ENCODE data around the gene HSD17B13. TPM values are rescaled to one million over a fixed set of nuclear protein-coding genes. Genes with fewer than 3 reads are reported as not detected.
"Not testable (repeated sequence)": the region's sequence is repeated elsewhere in the genome, so short reads cannot be mapped to it uniquely, and the experiment has no call there.

The HSD17B13 gene
- total RNA-seq, 1 experiment from 2014 or later, result not detected

DNA sequence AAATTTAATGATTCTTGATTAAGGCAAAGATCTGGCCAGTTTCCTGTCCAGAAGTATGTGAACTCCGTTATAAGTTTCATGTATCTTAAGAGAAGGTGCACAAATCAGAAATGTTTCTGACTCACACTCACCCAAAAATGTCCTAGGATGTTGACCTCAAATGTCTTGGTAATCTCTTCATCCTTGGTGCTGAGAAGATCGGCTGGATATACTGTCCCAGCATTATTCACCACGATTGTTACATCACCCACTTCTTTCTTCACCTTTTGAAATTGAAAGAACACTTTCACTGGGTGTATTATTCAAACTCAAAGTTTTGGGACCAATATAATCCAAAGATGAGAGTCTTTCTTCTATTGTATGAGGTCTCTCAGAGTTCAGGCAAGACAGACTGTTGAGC, 5.7 kb downstream of the HSD17B13 start:
- no peak for DNase-seq (ENCODE audit: low spot score)

DNA sequence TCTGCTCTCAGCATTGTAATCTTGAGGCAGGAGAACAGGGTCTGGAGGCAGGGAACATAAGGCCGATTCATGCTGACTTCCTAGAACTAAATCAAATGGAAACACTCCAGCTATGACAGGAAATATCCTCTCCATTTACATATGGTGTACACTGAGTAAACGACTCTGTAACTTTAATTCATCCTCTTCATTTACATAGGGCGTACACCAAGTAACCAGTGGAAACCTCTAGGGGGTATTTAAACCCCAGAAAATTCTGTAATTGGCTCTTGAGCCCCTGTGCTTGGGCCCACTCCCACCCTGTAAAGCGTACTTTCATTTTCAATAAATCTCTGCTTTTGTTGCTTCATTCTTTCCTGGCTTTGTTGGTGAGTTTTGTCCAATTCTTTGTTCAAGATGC, 7.7 kb downstream of the HSD17B13 start:
- DNase-seq (ENCODE audit: low spot score), result not testable (repeated sequence)

DNA sequence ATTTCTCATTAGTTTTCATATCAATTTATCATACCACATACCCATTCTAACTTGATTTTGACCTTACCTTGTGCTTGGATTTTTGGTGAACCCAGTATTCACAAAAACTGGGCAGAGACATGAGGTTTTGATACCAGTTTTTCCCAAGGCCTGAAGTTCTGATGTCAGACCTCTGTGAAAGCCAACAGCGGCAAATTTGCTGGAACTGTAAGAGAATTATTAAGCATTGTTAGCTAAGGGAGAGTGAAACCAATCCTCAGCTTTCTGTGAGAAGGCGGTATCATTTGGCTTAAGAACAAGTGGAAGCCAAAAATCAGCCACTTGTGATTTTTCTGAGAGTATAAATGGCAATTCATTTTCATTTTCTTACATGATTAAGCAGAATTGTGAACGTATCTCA, 8.9 kb downstream of the HSD17B13 start:
- DNase-seq (ENCODE audit: low spot score), result no peak

GRCh38 chr4:87311684-87312083, 11.0 kb downstream of the HSD17B13 start:
- no peak for DNase-seq (ENCODE audit: low spot score)

- DNase-seq (ENCODE audit: low spot score), result peak; percentile 3
These were observed 11.9 kb downstream of the HSD17B13 start for GRCh38 chr4:87310691-87311335.

DNA sequence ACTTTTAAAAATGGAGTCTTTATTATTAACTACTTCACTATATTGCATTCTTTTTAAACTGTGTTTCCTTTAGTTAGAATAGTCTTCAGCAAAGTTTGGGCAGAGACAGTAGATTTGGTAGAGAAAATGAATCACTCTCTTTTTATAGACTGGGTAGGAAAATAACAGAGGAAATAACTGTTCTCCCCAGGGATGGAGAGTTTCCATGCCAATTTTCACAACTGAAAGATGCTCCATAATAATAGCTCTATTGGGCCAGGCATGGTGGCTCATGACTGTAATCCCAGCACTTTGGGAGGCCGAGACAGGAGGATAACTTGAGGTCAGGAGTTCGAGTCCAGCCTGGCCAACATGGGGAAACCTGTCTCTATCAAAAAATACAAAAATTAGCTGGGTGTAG, 13.1 kb downstream of the HSD17B13 start:
- DNase-seq (ENCODE audit: low spot score), result no peak

DNA sequence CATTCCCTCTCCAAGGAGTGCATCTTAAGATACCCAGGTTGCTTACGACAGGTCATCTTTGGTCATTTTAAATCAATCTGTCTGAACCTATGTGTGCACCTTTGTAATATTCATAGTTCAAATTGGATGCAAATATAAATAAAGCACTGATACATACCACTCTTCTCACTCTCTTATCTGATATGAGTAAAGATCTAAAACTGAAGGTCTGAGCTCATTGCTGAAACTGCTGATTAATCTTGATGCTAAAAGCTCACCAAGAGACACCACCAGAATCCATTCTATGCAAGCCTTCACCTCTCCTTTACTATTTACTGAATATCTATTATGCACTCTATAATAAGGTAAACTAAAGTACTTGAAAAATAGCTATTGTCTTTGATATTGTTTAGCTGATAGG, 16.6 kb downstream of the HSD17B13 start:
- no peak for DNase-seq (ENCODE audit: low spot score)

DNA sequence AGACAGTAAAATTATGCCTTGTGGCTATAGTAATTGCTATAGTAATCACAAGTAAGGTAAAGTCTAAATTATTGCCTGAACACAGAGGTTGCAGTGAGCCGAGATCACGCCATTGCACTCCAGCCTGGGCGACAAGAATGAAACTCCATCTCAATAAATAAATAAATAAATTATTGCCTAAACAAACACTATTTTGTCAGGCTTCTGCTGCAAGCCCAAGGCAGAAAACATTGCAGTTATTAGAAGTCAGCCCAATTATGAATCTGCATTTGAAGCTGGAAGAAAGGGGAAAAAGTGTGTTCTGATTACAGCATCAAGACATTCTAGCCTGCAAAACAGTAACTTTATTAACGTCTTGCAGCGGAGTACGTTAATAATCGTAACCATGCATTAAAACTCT, 17.1 kb downstream of the HSD17B13 start:
- no peak for DNase-seq (ENCODE audit: low spot score)

DNA sequence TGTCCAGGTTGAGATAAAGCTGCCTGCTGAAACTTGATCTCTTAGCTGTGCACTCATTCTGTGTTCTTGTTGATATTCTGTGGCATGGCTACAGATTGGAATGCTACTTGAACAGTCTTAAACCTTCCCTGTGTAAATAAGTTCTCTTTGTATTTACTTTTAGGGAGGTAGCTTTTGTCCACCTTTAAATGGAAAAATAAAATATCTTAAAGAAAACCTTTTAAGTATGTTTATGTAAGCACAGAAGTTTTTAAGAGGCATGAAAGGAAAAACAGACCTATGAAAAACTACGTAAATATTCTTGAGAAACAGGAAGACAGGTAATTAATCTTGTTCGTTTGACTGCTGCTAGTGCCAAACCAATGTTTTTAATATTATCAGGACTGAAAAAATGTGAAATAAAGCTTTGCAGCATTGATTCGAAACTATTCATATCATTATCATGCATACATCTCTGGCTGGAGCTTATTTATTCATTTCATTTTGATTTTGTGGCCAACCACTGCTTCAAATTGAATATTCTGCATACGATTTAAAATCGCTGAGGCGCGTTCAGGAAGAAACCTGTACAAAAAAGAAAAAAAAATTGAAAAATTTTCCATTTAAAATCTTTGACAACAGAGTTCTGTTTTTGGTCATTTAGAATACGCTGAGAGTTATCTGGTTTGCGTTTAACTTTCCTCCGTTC, 17.8 kb downstream of the HSD17B13 start:
- DNase-seq (ENCODE audit: low spot score), result no peak

DNA sequence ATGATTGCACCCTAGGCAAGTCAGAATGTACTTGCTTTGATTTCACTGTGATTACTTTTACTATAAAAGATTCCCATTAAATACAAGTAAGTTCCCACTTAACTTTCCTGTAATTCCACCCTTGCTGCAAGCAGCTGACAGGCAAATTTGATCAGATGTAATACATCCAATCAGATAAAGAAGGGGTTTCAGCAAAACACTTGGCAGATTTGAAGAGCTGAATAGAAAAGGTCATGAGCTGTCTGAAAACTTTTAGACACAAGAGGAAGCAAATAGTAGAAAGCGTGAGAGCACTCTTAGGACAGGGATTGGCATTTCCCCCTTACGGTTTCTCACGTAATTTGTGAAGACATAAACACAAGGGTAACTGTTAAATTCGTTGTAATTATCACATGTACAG, 22.8 kb downstream of the HSD17B13 start:
- DNase-seq (ENCODE audit: low spot score), result no peak

GRCh38 chr4:87298362-87298761, 24.3 kb downstream of the HSD17B13 start:
- no peak for DNase-seq (ENCODE audit: low spot score)

DNA sequence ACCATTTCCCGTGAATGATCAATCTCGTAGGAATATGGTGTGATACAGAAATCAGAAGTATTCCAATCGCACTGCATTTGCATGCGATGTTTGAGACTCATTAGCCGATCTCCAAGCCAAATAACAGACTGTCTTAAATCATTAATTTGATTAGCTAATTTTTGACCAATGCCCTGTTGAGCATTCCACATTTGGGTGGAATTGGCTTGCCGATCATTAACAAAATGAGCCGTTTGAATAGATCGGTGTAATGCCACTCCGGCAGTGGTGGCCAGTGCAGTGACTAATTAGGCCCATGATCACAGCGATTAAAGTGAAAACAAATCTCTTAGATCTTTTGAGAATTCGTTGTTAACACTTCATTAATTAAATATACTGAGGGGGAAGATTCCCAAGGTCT, 27.8 kb downstream of the HSD17B13 start:
- not testable (repeated sequence) for DNase-seq (ENCODE audit: low spot score)

DNA sequence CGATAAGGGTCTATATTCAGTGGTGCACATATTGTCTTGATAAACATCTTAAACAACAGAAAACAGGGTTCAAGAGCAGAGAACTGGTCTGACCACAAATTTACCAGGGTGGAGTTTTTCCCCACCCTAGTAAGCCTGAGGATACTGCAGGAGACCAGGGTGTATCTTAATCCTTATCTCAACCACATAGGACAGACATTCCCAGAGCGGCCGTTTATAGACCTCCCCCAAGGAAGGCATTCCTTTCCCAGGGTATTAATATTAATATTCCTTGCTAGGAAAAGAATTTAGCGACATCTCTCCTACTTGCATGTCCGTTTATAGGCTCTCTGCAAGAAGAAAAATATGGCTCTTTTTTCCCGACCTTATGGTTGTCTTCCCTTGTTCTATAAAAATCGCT, 28.8 kb downstream of the HSD17B13 start:
- DNase-seq (ENCODE audit: low spot score), result not testable (repeated sequence)

GRCh38 chr4:87286970-87287369, 35.7 kb downstream of the HSD17B13 start:
- DNase-seq (ENCODE audit: low spot score), result no peak

- not testable (repeated sequence) for DNase-seq (ENCODE audit: low spot score)
These were observed 38.4 kb downstream of the HSD17B13 start for GRCh38 chr4:87284268-87284667.

- DNase-seq (ENCODE audit: low spot score), result no peak
These were observed 39.5 kb downstream of the HSD17B13 start for GRCh38 chr4:87283151-87283550.

DNA sequence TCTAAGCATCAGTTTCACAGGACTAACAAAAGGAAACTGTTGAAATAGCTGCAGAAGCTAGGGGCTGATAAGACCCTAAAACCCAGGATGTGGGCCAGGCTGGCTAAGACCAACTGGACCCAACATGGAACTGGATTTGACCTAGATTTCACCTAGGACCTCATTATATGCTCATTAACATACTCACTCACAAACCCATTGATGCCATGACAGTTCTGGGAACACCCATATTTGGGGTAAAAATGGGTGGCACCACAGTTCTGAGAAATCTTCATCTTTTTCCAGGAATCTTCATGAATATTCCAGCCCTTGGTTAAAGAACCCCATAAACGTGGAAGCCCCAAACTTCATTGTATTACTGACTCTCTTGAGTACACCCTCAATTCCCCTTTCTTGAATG, 41.1 kb downstream of the HSD17B13 start:
- no peak for DNase-seq (ENCODE audit: low spot score)

DNA sequence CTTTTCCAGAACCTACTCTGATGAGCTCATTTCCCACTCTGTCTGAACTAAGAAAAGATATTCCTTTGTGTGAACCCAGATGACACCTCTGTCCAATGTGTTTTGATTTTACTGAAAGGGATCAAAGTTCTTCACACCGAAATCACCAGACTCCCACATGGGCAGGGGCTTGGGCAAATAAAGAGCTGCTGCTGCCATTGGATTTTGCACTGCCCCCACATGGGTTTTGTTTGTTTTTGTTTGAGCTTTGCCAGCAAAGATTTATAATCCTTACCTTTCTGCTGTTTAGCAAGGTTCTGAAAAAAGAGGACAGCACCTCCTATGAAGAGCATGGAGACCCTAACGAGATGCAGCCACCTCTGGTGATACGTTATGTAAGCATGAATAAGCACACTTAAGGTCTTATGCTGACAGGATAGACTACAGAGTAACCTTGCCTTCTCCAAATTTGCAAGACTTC, 44.3 kb downstream of the HSD17B13 start:
- DNase-seq (ENCODE audit: low spot score), result no peak

DNA sequence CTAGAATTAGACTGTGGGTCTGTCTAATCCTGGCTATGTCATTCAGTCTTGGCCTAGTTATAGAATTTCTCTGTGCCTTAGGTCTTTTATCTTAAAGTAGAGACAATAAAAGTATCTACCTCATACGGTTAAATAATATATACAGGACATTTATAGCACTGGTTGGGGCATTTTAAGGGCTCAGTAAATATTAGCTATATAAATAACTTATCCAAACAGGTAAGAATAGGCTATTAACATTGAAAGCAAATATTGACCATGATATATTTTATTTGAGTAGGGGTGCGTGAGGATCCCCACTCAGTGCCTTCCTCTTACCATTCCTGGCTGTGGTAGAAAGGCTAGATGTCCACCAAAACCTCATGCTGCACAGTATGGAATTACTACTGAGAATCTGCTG, 47.4 kb downstream of the HSD17B13 start:
- no peak for DNase-seq (ENCODE audit: low spot score)

DNA sequence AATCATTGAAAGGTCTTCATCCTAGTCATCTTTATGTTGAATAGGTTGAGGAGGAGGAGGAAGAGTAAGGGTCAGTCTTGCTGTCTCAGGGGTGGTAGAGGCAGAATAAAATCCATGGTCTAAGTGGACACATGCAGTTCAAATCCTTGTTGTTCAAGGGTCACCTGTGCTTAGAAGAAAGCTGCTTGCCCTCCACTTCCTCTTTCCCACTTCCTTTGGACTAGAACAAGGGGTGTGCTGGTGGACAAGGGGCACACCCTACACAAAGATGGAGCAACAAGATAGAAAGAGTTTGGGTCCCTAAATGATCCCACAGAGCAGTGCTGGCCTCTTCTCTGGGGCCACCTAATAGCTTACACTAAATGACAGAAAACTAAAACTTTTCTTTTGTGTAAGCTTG, 47.9 kb downstream of the HSD17B13 start:
- no peak for DNase-seq (ENCODE audit: low spot score)

DNA sequence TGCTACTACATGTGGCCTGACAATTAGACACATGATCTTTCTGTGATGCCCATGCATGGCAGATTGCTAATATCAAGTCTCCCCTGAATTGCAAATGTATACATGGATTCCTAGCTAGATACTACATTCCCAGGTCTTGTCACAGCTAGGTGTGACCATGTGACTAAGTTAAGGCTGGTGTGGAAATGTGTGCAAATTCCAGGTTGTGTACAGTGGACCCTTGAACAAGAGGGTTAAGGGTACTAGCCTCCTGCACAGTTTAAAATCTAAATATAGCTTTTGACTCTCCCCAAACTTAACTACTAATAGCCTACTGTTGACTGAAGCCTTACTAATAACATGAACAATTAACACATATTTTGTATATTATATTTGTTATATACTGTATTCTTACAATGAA, 48.4 kb downstream of the HSD17B13 start:
- no peak for DNase-seq (ENCODE audit: low spot score)

- DNase-seq (ENCODE audit: low spot score), result no peak
These were observed 51.9 kb downstream of the HSD17B13 start for GRCh38 chr4:87270825-87271224.

GRCh38 chr4:87270144-87270543, 52.5 kb downstream of the HSD17B13 start:
- peak; percentile 45 for DNase-seq (ENCODE audit: low spot score)

DNA sequence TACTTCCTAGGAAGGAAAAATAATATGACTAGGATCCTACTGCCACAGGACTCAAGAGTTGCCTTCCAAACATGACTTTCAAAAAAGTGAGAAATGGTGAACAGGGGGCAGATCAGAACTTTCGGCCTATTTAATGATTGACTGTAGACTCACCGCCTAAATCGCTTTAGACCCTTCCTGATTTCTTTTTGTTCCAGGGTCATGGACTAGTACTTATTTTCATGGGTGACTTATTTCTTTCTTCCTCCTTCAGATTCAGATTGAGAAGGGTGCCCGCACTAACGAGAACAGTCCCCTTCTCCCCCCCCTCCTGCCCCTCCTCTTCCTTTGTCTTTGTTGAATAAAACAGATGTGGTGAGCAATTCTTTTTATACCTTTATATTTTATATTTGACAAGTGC, 54.3 kb downstream of the HSD17B13 start:
- no peak for DNase-seq (ENCODE audit: low spot score)
